Activated T-cell treated with anti-CD3 and anti-CD28 coated beads, Interleukin-2, amount 50 U/mL, for 48 hours (primary cell): ENCODE results near the gene GGACT.
A peak's percentile ranks its signal among the peaks of the same experiment; 100 is the strongest.

Experiments
- DNase-seq, 2 experiments: peaks; one replicate each; pipeline ENCODE4 v3.0.0-alpha.2; 2020

The GGACT gene

GRCh38 chr13:100510208-100510957 is 78.2 kb downstream of the GGACT start:
- DNase-seq = no peak

- DNase-seq = no peak
Observed at GRCh38 chr13:100508996-100509395, 79.6 kb downstream of the GGACT start.

- no peak for DNase-seq
Observed at GRCh38 chr13:100508455-100508854, 80.1 kb downstream of the GGACT start.

- peak; percentile 22 to 23 for DNase-seq
Observed at GRCh38 chr13:100506600-100507422, 81.8 kb downstream of the GGACT start.

- DNase-seq = peak; percentile 58 to 62
Observed at GRCh38 chr13:100506154-100506553, 82.4 kb downstream of the GGACT start.

GRCh38 chr13:100503622-100504021 is 85.0 kb downstream of the GGACT start:
- DNase-seq = no peak

GRCh38 chr13:100502446-100502845 is 86.1 kb downstream of the GGACT start:
- DNase-seq = no peak

GRCh38 chr13:100497389-100497788 is 91.2 kb downstream of the GGACT start:
- no peak for DNase-seq

- no peak for DNase-seq
Observed at GRCh38 chr13:100495455-100495854, 93.1 kb downstream of the GGACT start.

GRCh38 chr13:100493418-100493817 is 95.2 kb downstream of the GGACT start:
- no peak for DNase-seq

GRCh38 chr13:100491164-100491842 is 97.3 kb downstream of the GGACT start:
- no peak for DNase-seq

GRCh38 chr13:100490692-100491091 is 97.9 kb downstream of the GGACT start:
- no peak for DNase-seq

- DNase-seq = no peak
Observed at GRCh38 chr13:100485265-100485664, 103.3 kb downstream of the GGACT start.

GRCh38 chr13:100484702-100485101 is 103.9 kb downstream of the GGACT start:
- DNase-seq = no peak

GRCh38 chr13:100483841-100484381 is 104.7 kb downstream of the GGACT start:
- DNase-seq = no peak

- DNase-seq = no peak
Observed at GRCh38 chr13:100483139-100483538, 105.5 kb downstream of the GGACT start.

- DNase-seq = no peak
Observed at GRCh38 chr13:100480676-100481075, 107.9 kb downstream of the GGACT start.
